Measurements from ENCODE around the gene CELF5. TPM values are rescaled to one million over a fixed set of nuclear protein-coding genes. Genes with fewer than 3 reads are reported as not detected.

The CELF5 gene
- total RNA-seq, 4 donors from 2014 or later = not detected

DNA sequence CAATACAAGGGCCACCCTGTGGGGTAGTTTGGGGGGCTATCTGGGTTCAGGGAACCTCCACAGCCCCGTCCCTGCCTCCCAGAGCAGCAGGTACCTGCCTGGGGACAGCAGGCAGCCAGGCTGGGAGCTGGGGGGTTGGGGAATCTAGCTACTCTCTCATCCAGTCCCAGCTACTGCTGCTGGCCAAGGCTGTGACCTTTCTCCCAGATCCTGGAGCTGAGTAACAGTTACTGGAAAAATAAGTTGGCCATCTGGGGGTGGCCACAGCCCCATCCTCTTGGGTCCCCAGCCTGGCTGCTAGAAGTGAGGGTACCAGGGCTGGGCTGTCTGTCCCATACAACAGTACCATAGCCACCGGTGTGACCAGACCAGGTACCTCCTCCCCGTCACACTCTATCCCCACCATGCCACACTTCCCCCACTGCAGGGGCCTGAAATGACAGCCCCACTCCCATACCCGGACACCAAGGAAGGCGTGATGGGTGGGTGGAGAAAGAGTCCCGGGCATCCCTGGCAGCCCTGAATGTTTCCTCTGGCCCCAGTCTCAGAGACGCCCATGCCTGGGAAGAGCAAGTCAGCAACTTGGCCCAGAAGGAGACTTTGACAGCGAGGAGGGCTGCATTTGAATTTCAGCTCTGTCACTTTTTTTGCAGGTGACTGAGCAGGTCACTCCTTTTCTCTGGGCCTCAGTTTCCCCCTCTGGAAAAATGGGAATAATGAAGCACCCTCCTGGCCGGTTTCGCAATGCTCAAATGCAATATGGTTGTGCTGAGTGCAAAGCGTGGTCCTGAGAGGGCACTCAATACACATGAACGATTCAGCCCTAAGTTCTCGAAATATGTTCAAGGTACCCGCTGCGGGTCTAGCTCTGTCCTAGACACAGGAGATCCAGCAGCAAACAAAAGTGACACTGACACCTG lies 111.2 kb downstream of the CELF5 start:
- Histone ChIP-seq H3K36me3 (no peaks in the 10 kb centered on the region), H3K27ac (peak overlapping the region; percentile 61 to 98 (median 86)), H3K9me3 (no peaks in the 10 kb centered on the region), H3K4me1 (peaks cover 6 to 35% (median 10%) of the 10 kb centered on the region in 4 donors), H3K4me3 (no peak overlapping the region), H3K27me3 (no peaks in the 10 kb centered on the region)
- DNase-seq = peak in 2 of 3 donors; percentile 63 to 72
- TF ChIP-seq, protein P1, sequence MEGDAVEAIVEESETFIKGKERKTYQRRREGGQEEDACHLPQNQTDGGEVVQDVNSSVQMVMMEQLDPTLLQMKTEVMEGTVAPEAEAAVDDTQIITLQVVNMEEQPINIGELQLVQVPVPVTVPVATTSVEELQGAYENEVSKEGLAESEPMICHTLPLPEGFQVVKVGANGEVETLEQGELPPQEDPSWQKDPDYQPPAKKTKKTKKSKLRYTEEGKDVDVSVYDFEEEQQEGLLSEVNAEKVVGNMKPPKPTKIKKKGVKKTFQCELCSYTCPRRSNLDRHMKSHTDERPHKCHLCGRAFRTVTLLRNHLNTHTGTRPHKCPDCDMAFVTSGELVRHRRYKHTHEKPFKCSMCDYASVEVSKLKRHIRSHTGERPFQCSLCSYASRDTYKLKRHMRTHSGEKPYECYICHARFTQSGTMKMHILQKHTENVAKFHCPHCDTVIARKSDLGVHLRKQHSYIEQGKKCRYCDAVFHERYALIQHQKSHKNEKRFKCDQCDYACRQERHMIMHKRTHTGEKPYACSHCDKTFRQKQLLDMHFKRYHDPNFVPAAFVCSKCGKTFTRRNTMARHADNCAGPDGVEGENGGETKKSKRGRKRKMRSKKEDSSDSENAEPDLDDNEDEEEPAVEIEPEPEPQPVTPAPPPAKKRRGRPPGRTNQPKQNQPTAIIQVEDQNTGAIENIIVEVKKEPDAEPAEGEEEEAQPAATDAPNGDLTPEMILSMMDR (IDR thresholded peaks at IDR 0.05) = no peak
- TF ChIP-seq POLR2A (IDR thresholded peaks at IDR 0.05) = no peak

- H3K4me3 ChIP-seq = no peak overlapping the region
- H3K9me3 ChIP-seq = no peaks in the 10 kb centered on the region
- peaks cover 6 to 35% (median 10%) of the 10 kb centered on the region in 4 donors for H3K4me1 ChIP-seq
- H3K27me3 ChIP-seq = no peaks in the 10 kb centered on the region
- DNase-seq = no peak
- peak overlapping the region; percentile 61 to 98 (median 86) for H3K27ac ChIP-seq
- no peaks in the 10 kb centered on the region for H3K36me3 ChIP-seq
- TF ChIP-seq, protein P1 (IDR thresholded peaks at IDR 0.05) = no peak
- TF ChIP-seq POLR2A (IDR thresholded peaks at IDR 0.05) = no peak
Observed at GRCh38 chr19:3336351-3336679, 111.9 kb downstream of the CELF5 start.

DNA sequence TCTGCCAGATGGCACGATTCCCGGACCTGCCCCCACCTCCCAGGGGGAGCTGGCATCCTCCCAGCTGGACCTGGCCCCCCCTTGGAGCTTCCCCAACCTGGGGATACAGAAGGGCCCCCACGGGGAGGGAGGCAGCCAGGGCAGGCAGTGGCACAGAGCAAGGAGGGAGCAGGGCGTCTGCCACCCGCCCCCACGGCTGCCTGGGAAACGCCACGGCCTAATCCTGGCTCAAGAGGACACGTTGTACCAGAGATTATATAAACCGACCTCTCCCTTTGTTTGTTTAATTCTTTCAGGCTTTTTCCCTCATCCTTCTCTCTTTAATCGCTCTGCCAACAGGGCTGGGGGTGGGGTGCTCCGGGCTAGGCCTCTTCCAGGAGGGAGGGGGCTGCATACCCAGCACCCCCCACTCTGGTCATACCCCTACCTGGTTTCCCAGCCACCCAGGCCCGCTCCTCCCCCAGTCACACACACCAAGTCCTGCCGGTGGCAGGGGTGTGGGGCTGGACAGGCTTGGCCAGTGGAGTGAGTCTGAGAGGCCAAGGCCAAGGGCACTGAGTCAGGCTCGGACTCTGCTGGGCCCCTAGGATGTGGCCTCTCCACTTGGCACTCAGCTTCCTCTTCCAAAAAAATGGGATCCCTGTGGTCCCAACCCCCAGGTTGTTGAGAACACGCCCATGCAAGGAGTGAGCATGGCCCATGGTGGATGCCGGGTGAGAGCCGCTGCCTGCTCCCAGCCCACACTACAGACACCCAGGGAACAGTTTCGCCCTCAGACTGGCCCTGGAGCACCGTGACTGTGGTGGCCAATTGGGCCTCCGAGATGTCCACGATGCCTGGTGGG lies 112.4 kb downstream of the CELF5 start:
- Histone ChIP-seq H3K36me3 (no peaks in the 10 kb centered on the region), H3K9me3 (no peaks in the 10 kb centered on the region), H3K4me3 (no peak overlapping the region), H3K4me1 (peaks cover 6 to 35% (median 10%) of the 10 kb centered on the region in 4 donors), H3K27ac (peak overlapping the region; percentile 61 to 98 (median 86)), H3K27me3 (no peaks in the 10 kb centered on the region)
- TF ChIP-seq, protein P1 (IDR thresholded peaks at IDR 0.05) = peak in 1 of 6 experiments; percentile 3
- TF ChIP-seq POLR2A (IDR thresholded peaks at IDR 0.05) = peak; percentile 16 to 45
- peak in 2 of 3 donors; percentile 90 to 91 for DNase-seq

DNA sequence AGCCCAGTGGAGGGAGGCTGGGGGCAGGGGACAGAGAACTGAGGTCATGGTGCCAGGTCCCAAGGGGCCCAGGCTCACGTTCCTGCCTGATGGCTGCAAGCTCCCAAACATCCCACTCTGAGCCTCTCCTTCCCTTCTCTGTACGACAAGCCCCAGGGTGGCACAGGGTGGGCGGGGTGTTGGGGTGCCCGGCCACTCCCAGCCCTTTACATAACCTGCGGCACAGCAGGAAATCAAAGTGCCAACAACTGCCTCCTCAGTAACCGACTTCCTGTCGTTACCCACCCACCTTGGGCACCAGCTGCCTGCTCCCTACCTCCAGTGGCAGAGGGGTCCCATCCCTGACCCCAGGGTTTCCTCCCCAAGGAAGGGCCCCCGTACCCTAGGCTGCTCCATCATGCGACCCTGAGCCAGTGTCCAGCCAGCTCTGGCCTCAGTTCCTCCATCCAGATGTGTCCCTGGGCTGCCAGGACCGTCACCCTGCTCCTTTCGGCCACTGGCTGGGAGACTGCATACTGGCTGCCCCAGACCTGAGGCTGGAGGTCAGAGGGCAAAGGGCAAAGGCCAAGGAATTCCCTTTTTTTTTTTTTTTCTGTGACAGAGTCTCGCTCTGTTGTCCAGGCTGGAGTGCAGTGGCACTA lies 114.2 kb downstream of the CELF5 start:
- Histone ChIP-seq H3K4me1 (peaks cover 6 to 46% (median 10%) of the 10 kb centered on the region in 4 donors), H3K27me3 (no peaks in the 10 kb centered on the region), H3K27ac (peak overlapping the region; percentile 49 to 98 (median 76)), H3K36me3 (no peaks in the 10 kb centered on the region), H3K4me3 (peak overlapping the region in 1 of 4 donors; percentile 27), H3K9me3 (no peaks in the 10 kb centered on the region)
- TF ChIP-seq POLR2A (IDR thresholded peaks at IDR 0.05) = peak; percentile 35 to 65
- TF ChIP-seq, protein P1 (IDR thresholded peaks at IDR 0.05) = no peak
- DNase-seq = peak; percentile 36 to 83 (median 82)

DNA sequence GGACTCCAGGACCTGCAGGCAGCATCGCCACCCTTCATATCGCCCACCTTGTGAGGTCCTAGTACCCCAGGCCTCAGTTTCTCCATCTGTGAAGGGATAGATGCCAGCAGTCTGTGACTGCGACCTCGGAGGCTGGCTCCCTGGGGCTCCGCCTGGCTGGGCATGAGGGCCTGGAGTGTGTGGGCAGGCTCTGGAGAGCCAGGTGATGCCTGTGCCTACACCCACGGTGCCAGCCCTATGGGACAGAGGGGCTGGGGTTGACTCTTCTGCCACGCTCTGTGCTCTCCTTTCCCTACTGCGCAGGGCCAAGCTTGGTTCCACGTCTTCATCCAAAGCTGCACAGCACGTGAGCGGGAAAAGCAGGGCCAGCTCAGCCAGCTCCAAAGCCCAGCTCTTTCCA lies 115.9 kb downstream of the CELF5 start:
- Histone ChIP-seq H3K4me1 (peaks cover 6 to 47% (median 10%) of the 10 kb centered on the region in 4 donors), H3K4me3 (no peak overlapping the region)

More for the DNA sequence above, 115.9 kb downstream of the CELF5 start:
- no peak for TF ChIP-seq POLR2A (IDR thresholded peaks at IDR 0.05)
- TF ChIP-seq, protein P1 (IDR thresholded peaks at IDR 0.05) = no peak
- no peak for DNase-seq
- Histone ChIP-seq H3K36me3 (no peaks in the 10 kb centered on the region), H3K27me3 (no peaks in the 10 kb centered on the region), H3K27ac (no peak overlapping the region), H3K9me3 (no peaks in the 10 kb centered on the region)
